NOMO-1 (cell line): ENCODE results near the gene LGALS9B.
"Not testable (repeated sequence)": the region's sequence is repeated elsewhere in the genome, so short reads cannot be mapped to it uniquely, and the experiment has no call there.

Source experiments
- DNase-seq, 2 experiments: peaks; one replicate each; lab custom pipeline; 2025; ENCODE audit not compliant: unreplicated experiment in 2 of 2; lab: John Stamatoyannopoulos, UW

LGALS9B gene

DNA sequence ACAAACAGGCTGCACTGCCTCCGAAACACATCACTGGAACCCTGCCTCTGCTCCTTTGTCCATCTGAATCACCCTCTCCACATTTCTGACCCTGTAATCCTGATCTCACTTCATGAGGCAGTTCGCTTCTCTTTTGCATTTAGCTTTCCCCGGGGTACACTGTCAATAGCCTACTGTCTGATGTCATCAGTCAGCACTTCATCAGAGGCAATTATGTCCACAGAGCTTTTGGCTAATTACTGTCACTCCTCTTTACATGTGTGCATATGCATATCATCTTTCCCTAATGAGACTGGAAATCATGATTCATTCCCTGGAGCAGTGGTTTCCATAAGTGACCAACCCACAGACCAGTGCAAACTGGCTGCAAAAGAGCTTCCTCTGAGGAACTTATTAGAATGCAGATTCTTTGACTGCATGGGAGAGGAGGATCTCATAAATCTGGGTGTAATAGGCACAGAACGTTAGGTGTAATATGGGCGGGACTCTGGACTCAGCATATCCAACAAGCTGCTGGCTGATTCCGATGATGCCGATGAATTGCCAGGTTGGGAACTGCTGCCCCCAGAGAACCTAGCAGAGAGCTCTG lies 49.8 kb downstream of the LGALS9B start:
- not testable (repeated sequence) for DNase-seq

DNA sequence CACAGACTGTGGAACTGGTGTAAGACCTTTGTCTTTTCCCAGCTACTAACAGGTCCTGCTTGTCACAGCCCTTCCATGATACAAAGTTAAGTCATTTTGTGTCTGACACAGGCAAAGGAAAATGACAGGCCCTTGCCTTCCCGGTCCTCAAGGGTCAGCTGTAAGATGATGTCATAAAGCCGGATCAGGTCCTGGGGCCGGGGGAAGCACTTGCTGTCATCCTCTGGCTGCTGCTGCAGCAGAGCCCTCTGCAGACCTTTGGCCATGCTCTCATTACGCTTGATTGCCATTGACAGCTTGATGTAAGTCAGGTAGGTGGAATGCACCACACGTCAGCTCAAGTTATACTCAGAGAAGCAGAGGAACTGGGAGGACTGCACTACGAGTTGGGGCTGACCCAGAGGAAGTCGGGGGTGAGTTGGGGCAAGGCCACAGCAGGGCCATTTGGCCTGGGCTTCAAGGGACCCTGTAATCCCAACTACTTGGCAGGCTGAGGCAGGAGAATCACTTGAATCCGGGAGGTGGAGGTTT lies 50.9 kb downstream of the LGALS9B start:
- DNase-seq = not testable (repeated sequence)

DNA sequence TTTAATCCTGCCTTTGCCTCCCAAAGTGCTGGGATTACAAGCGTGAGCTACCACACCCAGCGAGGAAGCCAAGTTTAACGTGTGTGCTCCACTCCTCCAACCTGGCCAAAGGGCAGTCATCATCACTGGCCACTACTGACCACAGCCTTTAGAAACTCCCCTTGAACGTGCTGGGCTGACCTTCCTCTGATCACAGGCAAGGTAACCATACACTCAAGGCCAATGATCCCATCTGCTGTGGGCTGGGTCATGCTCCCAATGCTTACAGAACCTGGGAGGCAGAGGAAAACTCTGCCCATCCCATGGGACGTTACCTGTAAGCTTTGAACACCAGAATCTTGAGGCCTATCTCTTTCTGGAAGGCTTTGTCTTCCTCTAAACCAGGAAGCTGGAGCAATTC lies 51.9 kb downstream of the LGALS9B start:
- DNase-seq = not testable (repeated sequence)

DNA sequence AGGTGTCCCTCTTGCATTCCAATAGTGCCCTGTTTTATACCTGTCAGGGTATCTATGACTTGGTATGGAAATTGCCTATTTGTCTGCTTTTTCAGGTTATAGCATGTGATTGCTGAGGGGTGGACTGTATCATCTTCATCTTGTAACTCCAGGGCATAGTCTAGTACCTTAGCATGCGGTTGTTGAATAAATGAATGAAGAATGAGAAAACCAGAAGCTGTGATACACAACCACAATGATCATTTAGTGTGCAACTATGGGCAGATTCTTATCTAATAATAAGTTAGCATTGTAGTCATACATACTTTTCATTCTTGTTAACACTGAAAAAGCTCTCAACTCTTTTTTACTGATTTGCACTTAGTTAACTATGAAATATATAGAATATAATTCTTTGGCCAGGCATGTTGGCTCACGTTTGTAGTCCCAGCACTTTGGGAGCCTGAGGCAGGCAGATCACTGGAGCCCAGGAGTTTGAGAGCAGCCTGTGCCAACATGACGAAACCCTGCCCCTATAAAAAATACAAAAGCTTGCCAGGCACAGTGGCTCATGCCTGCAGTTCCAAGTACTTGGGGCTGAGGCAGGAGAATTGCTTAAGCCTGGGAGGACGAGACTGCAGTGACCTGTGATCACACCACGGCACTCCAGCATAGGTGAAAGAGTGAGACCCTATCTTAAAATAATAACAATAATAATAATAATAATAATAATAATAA lies 65.9 kb downstream of the LGALS9B start:
- not testable (repeated sequence) for DNase-seq

DNA sequence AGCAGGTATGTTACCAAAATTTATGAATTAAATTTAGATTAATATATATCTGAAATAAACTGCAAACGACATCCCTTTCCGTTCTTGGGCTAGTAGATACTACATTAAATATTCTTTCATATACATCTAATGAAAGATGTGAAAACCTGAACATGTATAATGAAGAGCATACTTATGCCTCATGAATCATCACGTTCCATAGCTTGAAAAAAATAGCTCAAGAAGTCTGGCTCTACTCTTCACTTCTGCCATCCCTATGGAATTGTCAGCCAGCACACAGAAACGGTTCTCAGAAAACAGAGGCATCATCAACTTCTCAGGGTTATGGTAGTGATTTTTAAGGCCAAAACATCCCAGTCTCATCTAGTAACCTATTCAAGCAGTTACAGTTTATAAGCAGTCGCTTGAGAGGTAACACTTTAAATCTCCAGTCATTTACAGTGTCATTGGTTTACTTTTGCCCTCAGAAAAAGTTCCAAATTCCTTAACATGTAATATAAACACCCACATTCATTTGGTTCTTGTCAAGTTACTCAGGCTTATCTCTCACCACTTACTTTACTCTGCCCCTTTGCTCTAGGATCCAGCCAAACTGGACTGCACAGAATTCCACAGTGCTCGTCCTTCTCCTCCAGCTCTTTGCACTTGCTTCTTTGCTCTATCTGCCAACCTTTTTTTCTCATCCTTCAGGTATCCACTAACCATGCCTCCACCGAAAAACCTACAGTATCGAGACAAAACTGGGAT lies 66.6 kb downstream of the LGALS9B start:
- DNase-seq = not testable (repeated sequence)
